ENCODE data around the gene TATDN3. TPM values are rescaled to one million over a fixed set of nuclear protein-coding genes. Genes with fewer than 3 reads are reported as not detected.

Gene TATDN3
- total and polyA plus RNA-seq, 9 of the 15 experiments (the other 6 are each of a cell fraction or from before 2014, with no cell fraction given): 18.3 to 79.9 (median 28.2) TPM

DNA sequence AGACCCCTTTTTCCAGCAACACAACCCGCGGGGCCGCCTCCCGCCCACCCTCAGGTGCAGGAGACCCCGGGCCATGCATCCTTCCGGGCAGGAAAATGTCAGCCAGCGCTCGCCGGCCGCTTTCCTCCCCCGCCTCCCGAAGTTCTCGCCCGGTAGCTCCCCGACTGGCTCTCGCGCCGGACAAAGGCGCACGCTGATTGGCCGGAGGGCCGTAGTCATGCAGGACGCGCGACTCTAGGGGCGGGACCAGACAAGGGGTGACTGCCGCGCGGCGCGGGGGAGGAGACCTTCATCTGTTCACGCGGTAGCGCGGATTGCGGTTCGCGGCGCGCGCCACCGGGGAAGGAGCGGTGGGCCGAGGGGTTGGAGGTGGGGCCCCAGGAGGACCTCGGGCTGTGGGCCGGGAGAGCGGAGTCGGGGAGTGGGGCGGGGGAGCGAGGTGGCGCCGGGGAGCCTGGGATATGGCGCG, 66.3 kb downstream of the TATDN3 start, which contains the start of gene FLVCR1 (continued):
- TF ChIP-seq, protein P1, sequence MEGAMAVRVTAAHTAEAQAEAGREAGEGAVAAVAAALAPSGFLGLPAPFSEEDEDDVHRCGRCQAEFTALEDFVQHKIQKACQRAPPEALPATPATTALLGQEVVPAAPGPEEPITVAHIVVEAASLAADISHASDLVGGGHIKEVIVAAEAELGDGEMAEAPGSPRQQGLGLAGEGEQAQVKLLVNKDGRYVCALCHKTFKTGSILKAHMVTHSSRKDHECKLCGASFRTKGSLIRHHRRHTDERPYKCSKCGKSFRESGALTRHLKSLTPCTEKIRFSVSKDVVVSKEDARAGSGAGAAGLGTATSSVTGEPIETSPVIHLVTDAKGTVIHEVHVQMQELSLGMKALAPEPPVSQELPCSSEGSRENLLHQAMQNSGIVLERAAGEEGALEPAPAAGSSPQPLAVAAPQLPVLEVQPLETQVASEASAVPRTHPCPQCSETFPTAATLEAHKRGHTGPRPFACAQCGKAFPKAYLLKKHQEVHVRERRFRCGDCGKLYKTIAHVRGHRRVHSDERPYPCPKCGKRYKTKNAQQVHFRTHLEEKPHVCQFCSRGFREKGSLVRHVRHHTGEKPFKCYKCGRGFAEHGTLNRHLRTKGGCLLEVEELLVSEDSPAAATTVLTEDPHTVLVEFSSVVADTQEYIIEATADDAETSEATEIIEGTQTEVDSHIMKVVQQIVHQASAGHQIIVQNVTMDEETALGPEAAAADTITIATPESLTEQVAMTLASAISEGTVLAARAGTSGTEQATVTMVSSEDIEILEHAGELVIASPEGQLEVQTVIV (CRISPR knock-in tag; IDR thresholded peaks at IDR 0.05; ENCODE audit: borderline replicate concordance): no peak
- peak; percentile 90 for TF ChIP-seq VEZF1 (CRISPR knock-in tag; IDR thresholded peaks at IDR 0.05)

DNA sequence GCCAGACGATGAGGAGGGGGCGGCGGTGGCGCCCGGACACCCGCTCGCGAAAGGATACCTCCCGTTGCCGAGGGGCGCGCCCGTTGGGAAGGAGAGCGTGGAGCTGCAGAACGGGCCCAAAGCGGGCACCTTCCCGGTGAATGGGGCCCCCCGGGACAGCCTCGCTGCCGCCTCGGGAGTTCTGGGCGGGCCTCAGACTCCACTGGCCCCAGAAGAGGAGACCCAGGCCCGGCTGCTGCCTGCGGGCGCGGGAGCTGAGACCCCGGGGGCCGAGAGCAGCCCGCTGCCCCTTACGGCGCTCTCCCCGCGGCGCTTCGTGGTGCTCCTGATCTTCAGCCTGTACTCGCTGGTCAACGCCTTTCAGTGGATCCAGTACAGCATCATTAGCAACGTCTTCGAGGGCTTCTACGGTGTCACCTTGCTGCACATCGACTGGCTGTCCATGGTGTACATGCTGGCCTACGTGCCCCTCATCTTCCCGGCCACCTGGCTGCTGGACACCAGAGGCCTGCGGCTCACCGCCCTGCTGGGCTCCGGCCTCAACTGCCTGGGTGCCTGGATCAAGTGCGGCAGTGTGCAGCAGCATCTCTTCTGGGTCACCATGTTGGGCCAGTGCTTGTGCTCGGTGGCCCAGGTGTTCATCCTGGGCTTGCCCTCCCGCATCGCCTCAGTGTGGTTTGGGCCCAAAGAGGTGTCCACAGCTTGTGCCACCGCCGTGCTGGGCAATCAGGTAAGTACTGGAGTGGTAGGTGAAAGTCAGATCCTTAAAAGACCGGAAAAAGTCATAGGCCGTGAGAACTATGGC, 67.0 kb downstream of the TATDN3 start:
- H2AFZ ChIP-seq (ENCODE audit: low read depth, low read length): peak overlapping the region; percentile 97
- FAIRE-seq (peak; percentile 59), ATAC-seq (peak; percentile 61), DNase-seq (ENCODE audit: extremely low read depth in 1 of 4, low spot score in 3 of 4) (peak in 2 of 4 experiments; percentile 42 to 68)
- peaks cover 13% of the 10 kb centered on the region; the same call in 1 of the 2 replicates for H4K20me1 ChIP-seq (replicated peaks; ENCODE audit: control insufficient read depth, insufficient read depth, low read length)
- CTCF ChIA-PET (ENCODE audit: low intra/inter-chr PET ratio): no interaction called here
- in situ Hi-C loops (cut with MboI) (no loop called here), intact Hi-C loops (cut with micrococcal nuclease) (loop anchor here (5.0 kb wide), 1 partner anchor 59 kb away; no protein-coding TSS in a partner anchor)
- H3K79me2 ChIP-seq (ENCODE audit: control insufficient read depth, insufficient read depth, low read length): peaks cover 53% of the 10 kb centered on the region
- H3K27ac ChIP-seq (ENCODE audit: extremely low read depth, low read depth, low read length): peak overlapping the region; percentile 85
- no peaks in the 10 kb centered on the region for H3K9me1 ChIP-seq (ENCODE audit: control insufficient read depth, insufficient read depth, low read length)
- no peaks in the 10 kb centered on the region for H3K9me3 ChIP-seq (replicated peaks; ENCODE audit: control insufficient read depth, insufficient read depth, low read depth, low read length)
- H3K9ac ChIP-seq (ENCODE audit: insufficient read depth in 1 of 2, low read depth in 2 of 2, low read length in 2 of 2): peak overlapping the region; percentile 77 to 92
- TSS peak; percentile 63 for BruUV-seq (replicated peaks)
- H3K4me2 ChIP-seq (ENCODE audit: insufficient read depth, low read length): peak overlapping the region; percentile 97
- peaks cover 15% of the 10 kb centered on the region; the same call in 2 of the 3 replicates for H3K36me3 ChIP-seq (ENCODE audit: control insufficient read depth, insufficient read depth, low read length)
- 7% methylated on average over 41 of the region's 54 CpGs for WGBS (ENCODE audit: insufficient coverage, low coverage, missing lambda C conversion rate)
- POLR2A ChIA-PET: interaction anchor here (0.6 to 2.4 kb wide), 14 partner anchors 10 to 198 kb away, joined by 3 to 12 read pairs (median 4); partner anchors contain the start of gene SPATA45
- peaks cover 29 to 31% of the 10 kb centered on the region in 2 experiments; a peak in 4 of 5 replicates for H3K4me1 ChIP-seq (replicated peaks in 1 of 2; ENCODE audit: control insufficient read depth in 2 of 2, insufficient read depth in 2 of 2, low read length in 2 of 2)
- H3K4me3 ChIP-seq: peak overlapping the region; percentile 69
- H3K27me3 ChIP-seq (ENCODE audit: control insufficient read depth in 2 of 2, insufficient read depth in 2 of 2, low read length in 2 of 2): no peaks in the 10 kb centered on the region
- TF ChIP-seq FOSL1 (tag; conservative IDR thresholded peaks at IDR 0.05) (no peak), RHOXF2B (CRISPR knock-in tag; conservative IDR thresholded peaks at IDR 0.05) (no peak), FOXP1 (CRISPR knock-in tag; IDR thresholded peaks at IDR 0.05) (peak; percentile 32; the same call in 1 of the 2 replicates), FOXK1 (CRISPR knock-in tag; IDR thresholded peaks at IDR 0.05; ENCODE audit: borderline replicate concordance) (peak; percentile 64; the same call in 1 of the 2 replicates), NFE2 (IDR thresholded peaks at IDR 0.05; ENCODE audit: low read depth) (no peak), ZNF282 (CRISPR knock-in tag; IDR thresholded peaks at IDR 0.05) (peak; percentile 84; the same call in 1 of the 2 replicates), ZNF717 (CRISPR knock-in tag; IDR thresholded peaks at IDR 0.05) (no peak)
- TF ChIP-seq, protein P2, sequence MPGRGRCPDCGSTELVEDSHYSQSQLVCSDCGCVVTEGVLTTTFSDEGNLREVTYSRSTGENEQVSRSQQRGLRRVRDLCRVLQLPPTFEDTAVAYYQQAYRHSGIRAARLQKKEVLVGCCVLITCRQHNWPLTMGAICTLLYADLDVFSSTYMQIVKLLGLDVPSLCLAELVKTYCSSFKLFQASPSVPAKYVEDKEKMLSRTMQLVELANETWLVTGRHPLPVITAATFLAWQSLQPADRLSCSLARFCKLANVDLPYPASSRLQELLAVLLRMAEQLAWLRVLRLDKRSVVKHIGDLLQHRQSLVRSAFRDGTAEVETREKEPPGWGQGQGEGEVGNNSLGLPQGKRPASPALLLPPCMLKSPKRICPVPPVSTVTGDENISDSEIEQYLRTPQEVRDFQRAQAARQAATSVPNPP (IDR thresholded peaks at IDR 0.05; ENCODE audit: borderline replicate concordance, insufficient read depth, insufficient read length): no peak
- TF ChIP-seq, protein P3, sequence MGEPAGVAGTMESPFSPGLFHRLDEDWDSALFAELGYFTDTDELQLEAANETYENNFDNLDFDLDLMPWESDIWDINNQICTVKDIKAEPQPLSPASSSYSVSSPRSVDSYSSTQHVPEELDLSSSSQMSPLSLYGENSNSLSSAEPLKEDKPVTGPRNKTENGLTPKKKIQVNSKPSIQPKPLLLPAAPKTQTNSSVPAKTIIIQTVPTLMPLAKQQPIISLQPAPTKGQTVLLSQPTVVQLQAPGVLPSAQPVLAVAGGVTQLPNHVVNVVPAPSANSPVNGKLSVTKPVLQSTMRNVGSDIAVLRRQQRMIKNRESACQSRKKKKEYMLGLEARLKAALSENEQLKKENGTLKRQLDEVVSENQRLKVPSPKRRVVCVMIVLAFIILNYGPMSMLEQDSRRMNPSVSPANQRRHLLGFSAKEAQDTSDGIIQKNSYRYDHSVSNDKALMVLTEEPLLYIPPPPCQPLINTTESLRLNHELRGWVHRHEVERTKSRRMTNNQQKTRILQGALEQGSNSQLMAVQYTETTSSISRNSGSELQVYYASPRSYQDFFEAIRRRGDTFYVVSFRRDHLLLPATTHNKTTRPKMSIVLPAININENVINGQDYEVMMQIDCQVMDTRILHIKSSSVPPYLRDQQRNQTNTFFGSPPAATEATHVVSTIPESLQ (CRISPR knock-in tag; IDR thresholded peaks at IDR 0.05): peak; percentile 81; the same call in 1 of the 2 replicates
